Fibroblast of lung (primary cell): ENCODE results near the gene KATNBL1.

Source experiments
- CTCF ChIP-seq, 2 donors: IDR thresholded peaks in 1 of 2; conservative IDR thresholded peaks in 1 of 2; 1 replicate in 1 of 2; 2 replicates in 1 of 2; pipeline ENCODE4 v1.5.1; 2011 to 2012; ENCODE audit warnings: low read length in 2 of 2, control low read depth in 1 of 2, inconsistent platforms in 1 of 2, low read depth in 1 of 2, mild to moderate bottlenecking in 1 of 2
- EZH2 ChIP-seq: IDR thresholded peaks from 2 replicates; pipeline ENCODE4 v1.5.1; 2012; ENCODE audit warnings: low read length, control low read depth, mild to moderate bottlenecking; ENCODE audit errors: missing control alignments

DNA sequence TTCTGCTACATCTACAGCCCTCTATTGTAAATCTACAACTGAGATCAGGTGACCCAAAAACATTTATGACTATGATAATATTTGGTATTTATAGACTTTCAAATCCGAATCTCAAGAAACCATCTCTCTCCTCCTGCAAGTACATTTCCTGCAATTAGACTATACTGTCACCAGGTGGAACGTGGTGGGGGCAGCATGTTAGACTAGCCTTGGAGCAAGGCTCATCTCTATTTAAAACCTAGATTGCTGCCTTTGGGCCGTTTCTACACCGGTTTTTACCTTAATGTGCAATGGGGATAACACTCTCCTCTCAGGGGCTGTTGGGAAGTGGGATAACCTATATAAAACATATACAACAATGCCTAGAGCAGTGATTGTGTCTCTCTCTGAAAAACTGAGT lies 3.8 kb upstream of the KATNBL1 start:
- TF ChIP-seq CTCF (conservative IDR thresholded peaks at IDR 0.05 in 1 of 2, IDR thresholded peaks at IDR 0.05 in 1 of 2; ENCODE audit: low read depth in 1 of 2, low read length in 2 of 2) (no peak), EZH2 (no peak)
